ENCODE results near the gene MOGAT1. TPM values are rescaled to one million over a fixed set of nuclear protein-coding genes. Genes with fewer than 3 reads are reported as not detected.
A peak's percentile ranks its signal among the peaks of the same experiment; 100 is the strongest.

Gene MOGAT1
- total RNA-seq, 1 experiment from 2014 or later = not detected

DNA sequence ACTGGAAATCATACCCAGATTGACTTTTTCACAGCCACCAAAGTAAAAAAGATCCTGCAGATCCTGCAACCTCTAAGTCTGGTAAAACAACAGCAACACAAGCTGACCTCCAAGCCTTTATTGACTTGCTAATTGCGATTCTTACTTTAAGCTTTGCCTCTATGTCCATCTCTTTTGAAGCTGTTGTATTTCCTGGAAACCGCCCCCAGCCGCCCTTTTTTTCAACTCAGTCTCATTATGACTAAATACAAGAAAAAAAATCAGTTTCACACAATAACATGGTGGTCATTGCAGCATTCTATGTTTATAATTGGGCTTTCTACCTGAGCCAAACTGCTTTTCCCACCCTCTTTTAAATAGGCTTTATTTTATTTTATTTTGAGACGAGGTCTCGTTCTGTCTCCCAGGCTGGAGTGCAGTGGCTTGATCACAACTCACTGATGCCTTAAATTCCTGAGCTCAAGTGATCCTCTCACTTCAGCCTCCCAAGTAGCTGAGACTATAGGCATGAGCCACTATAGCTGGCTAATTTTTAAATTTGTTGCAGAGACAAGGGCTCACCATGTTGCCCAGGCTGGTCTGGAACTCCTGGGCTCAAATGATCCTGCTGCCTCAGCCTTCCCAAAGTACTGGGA is 76.2 kb downstream of the MOGAT1 start:
- Histone ChIP-seq H2AK5ac (ENCODE audit: insufficient read length, low read length) (no peak overlapping the region), H3K79me2 (ENCODE audit: insufficient read depth, low read length) (no peaks in the 10 kb centered on the region), H3K4ac (ENCODE audit: low read depth, low read length) (no peak overlapping the region), H3K9ac (ENCODE audit: extremely low read depth, insufficient read length, low read length) (no peak overlapping the region), H4K8ac (replicated peaks; ENCODE audit: insufficient read length, low read depth, low read length) (no peak overlapping the region), H3K27ac (ENCODE audit: insufficient read length, low read depth, low read length) (no peak overlapping the region), H3K9me3 (ENCODE audit: control insufficient read depth, low read depth, low read length) (no peaks in the 10 kb centered on the region), H2BK15ac (ENCODE audit: low read depth, low read length) (no peak overlapping the region), H4K91ac (ENCODE audit: insufficient read length, low read depth, low read length) (no peak overlapping the region), H2BK5ac (ENCODE audit: insufficient read length, low read length) (no peak overlapping the region), H3K79me1 (ENCODE audit: insufficient read depth, low read depth, low read length, poor library complexity, severe bottlenecking) (no peaks in the 10 kb centered on the region), H3K18ac (ENCODE audit: insufficient read length, low read depth, low read length) (no peak overlapping the region), H3T11ph (ENCODE audit: low read length) (no peak overlapping the region), H2BK12ac (ENCODE audit: insufficient read length, low read depth, low read length) (no peak overlapping the region), H3K56ac (ENCODE audit: insufficient read length, low read depth, low read length) (no peak overlapping the region), H3K4me2 (ENCODE audit: insufficient read depth, insufficient read length, low read length) (no peak overlapping the region), H2BK120ac (ENCODE audit: low read depth, low read length, poor library complexity, severe bottlenecking) (no peak overlapping the region), H3K23ac (ENCODE audit: insufficient read length, low read depth, low read length) (no peak overlapping the region), H3K23me2 (ENCODE audit: insufficient read length, low read depth, low read length, poor library complexity, severe bottlenecking) (no peaks in the 10 kb centered on the region), H3K27me3 (ENCODE audit: insufficient read depth, low read length) (no peaks in the 10 kb centered on the region), H2BK20ac (ENCODE audit: low read depth, low read length, poor library complexity, severe bottlenecking) (no peak overlapping the region), H3K4me1 (ENCODE audit: insufficient read depth, low read length) (peaks cover under 1% of the 10 kb centered on the region), H2AFZ (ENCODE audit: low read length) (no peak overlapping the region), H4K5ac (ENCODE audit: insufficient read length, low read depth, low read length) (no peak overlapping the region), H3K14ac (ENCODE audit: insufficient read depth, low read length) (no peak overlapping the region), H4K20me1 (ENCODE audit: control insufficient read depth, insufficient read depth, insufficient read length) (no peaks in the 10 kb centered on the region)
- TF ChIP-seq, protein P1, sequence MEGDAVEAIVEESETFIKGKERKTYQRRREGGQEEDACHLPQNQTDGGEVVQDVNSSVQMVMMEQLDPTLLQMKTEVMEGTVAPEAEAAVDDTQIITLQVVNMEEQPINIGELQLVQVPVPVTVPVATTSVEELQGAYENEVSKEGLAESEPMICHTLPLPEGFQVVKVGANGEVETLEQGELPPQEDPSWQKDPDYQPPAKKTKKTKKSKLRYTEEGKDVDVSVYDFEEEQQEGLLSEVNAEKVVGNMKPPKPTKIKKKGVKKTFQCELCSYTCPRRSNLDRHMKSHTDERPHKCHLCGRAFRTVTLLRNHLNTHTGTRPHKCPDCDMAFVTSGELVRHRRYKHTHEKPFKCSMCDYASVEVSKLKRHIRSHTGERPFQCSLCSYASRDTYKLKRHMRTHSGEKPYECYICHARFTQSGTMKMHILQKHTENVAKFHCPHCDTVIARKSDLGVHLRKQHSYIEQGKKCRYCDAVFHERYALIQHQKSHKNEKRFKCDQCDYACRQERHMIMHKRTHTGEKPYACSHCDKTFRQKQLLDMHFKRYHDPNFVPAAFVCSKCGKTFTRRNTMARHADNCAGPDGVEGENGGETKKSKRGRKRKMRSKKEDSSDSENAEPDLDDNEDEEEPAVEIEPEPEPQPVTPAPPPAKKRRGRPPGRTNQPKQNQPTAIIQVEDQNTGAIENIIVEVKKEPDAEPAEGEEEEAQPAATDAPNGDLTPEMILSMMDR (conservative IDR thresholded peaks at IDR 0.05) = no peak
- H3K27me3 Mint-ChIP-seq (ENCODE audit: low read depth) = peaks cover 14% of the 10 kb centered on the region
- H3K27ac Mint-ChIP-seq = peak overlapping the region in 2 of 3 experiments; percentile 51 to 93; a peak in 4 of 7 replicates
- H3K36me3 Mint-ChIP-seq (ENCODE audit: insufficient read depth in 1 of 3, low read depth in 3 of 3) = no peaks in the 10 kb centered on the region; a peak in 1 of 7 replicates
- H3K4me1 Mint-ChIP-seq = peaks cover 35 to 36% of the 10 kb centered on the region in 2 experiments
- WGBS (ENCODE audit: extremely low coverage, insufficient read length, low lambda C conversion rate) = no CpG with 5 or more reads among the region's 5 CpGs
- no peak overlapping the region for H3K4me3 Mint-ChIP-seq
- peaks cover 0 to 3% of the 10 kb centered on the region in 2 experiments; a peak in 1 of 5 replicates for H3K9me3 Mint-ChIP-seq
- no peak for DNase-seq

All from H9 (cell line).